SK-N-SH (cell line): ENCODE results near the gene DYNC1LI2. TPM values are rescaled to one million over a fixed set of nuclear protein-coding genes. Genes with fewer than 3 reads are reported as not detected.

Experiments used
- CTCF ChIA-PET: fragments of 300-600, 350-600 bp; formaldehyde crosslinking; extraction: SDS; loops from one replicate; lab custom pipeline; 2021; lab: Yijun Ruan, JAX
- POLR2A ChIA-PET: fragments of 350-600 bp; sonication (Branson Sonifier 250); formaldehyde crosslinking; extraction: SDS; loops from one replicate; lab custom pipeline; 2020; ENCODE audit warnings: antibody characterized with exemption, inconsistent platforms; lab: Yijun Ruan, JAX
- DNase-seq: peaks from one replicate; pipeline ENCODE4 v3.0.0; 2012
- H2AFZ ChIP-seq: fragments of 200-600 bp; sonication (generic); 2 replicates; pipeline ENCODE4 v1.8.1; 2016; ENCODE audit warnings: antibody characterized with exemption, mild to moderate bottlenecking, low read depth
- H3F3A ChIP-seq: fragments of 200-600 bp; sonication (generic); replicated peaks from 2 replicates; pipeline ENCODE3; 2016; ENCODE audit warnings: antibody characterized with exemption, mild to moderate bottlenecking; ENCODE audit not compliant: insufficient read depth
- H3K27ac ChIP-seq, 2 experiments: fragments of 200-500 bp in 1 of 2; fragments of 200-600 bp in 1 of 2; sonication (Bioruptor generic) in 1 of 2; sonication (generic), shearing (Covaris generic) in 1 of 2; 2 replicates each; pipeline versions ENCODE4 v1.5.1 to v1.6.1; 2014 to 2016; ENCODE audit warnings: low read depth in 2 of 2, inconsistent platforms in 1 of 2, low read length in 1 of 2, mild to moderate bottlenecking in 1 of 2, mixed read lengths in 1 of 2
- H3K27me3 ChIP-seq: fragments of 200-600 bp; sonication (generic), shearing (Covaris generic); 2 replicates; pipeline ENCODE4 v1.6.1; 2016; ENCODE audit warnings: mixed run types; ENCODE audit not compliant: insufficient read depth
- H3K36me3 ChIP-seq, 2 experiments: fragments of 200-500 bp in 1 of 2; fragments of 200-600 bp in 1 of 2; sonication (Bioruptor generic) in 1 of 2; sonication (generic) in 1 of 2; replicated peaks in 1 of 2; 2 replicates each; pipeline versions ENCODE3 to v1.5.1; 2014 to 2016; ENCODE audit warnings: low read length in 1 of 2, mild to moderate bottlenecking in 1 of 2; ENCODE audit not compliant: insufficient read depth in 2 of 2, control insufficient read depth in 1 of 2
- H3K4me1 ChIP-seq, 2 experiments: fragments of 200-500 bp in 1 of 2; fragments of 200-600 bp in 1 of 2; sonication (Bioruptor generic) in 1 of 2; sonication (generic), shearing (Covaris generic) in 1 of 2; 2 replicates each; pipeline versions ENCODE4 v1.5.1 to v1.6.1; 2014 to 2016; ENCODE audit warnings: low read depth in 1 of 2, low read length in 1 of 2, mixed run types in 1 of 2; ENCODE audit not compliant: insufficient read depth in 2 of 2, control insufficient read depth in 1 of 2
- H3K4me2 ChIP-seq: fragments of 200-600 bp; sonication (generic), shearing (Covaris generic); 2 replicates; pipeline ENCODE4 v1.6.1; 2017; ENCODE audit warnings: mixed run types
- H3K4me3 ChIP-seq, 2 experiments: fragments of 200-500 bp in 1 of 2; fragments of 200-600 bp in 1 of 2; sonication (Bioruptor generic) in 1 of 2; sonication (generic), shearing (Covaris generic) in 1 of 2; 2 replicates each; pipeline versions ENCODE4 v1.5.1 to v1.8.1; 2014 to 2016; ENCODE audit warnings: low read depth in 2 of 2, inconsistent platforms in 1 of 2, low read length in 1 of 2, mild to moderate bottlenecking in 1 of 2, mixed read lengths in 1 of 2, moderate library complexity in 1 of 2
- H3K79me2 ChIP-seq: fragments of 200-600 bp; sonication (generic); 2 replicates; pipeline ENCODE4 v1.8.1; 2017; ENCODE audit warnings: mild to moderate bottlenecking; ENCODE audit not compliant: insufficient read depth
- H3K9ac ChIP-seq: fragments of 200-600 bp; sonication (generic); 2 replicates; pipeline ENCODE4 v1.6.1; 2017; ENCODE audit warnings: mixed run types
- H3K9me2 ChIP-seq: fragments of 200-600 bp; sonication (generic); 2 replicates; pipeline ENCODE4 v1.6.1; 2017; ENCODE audit warnings: mixed run types
- H3K9me3 ChIP-seq: fragments of 200-600 bp; sonication (generic); 2 replicates; pipeline ENCODE4 v1.6.1; 2017; ENCODE audit warnings: mixed run types, mild to moderate bottlenecking, moderate library complexity
- H4K20me1 ChIP-seq: fragments of 200-600 bp; sonication (generic); 2 replicates; pipeline ENCODE4 v1.6.1; 2017; ENCODE audit warnings: mild to moderate bottlenecking, mixed run types; ENCODE audit not compliant: insufficient read depth
- ELF1 ChIP-seq: IDR thresholded peaks from 2 replicates; pipeline ENCODE4 v1.4.0; 2012
- IRF3 ChIP-seq: fragments of 150-350 bp; IDR thresholded peaks from 2 replicates; pipeline ENCODE4 v1.6.1; 2016; ENCODE audit warnings: mild to moderate bottlenecking, low read depth, low read length
- MAX ChIP-seq: IDR thresholded peaks from 2 replicates; pipeline ENCODE4 v1.4.0; 2012; ENCODE audit warnings: low read depth
- POLR2AphosphoS5 ChIP-seq: IDR thresholded peaks from 2 replicates; pipeline ENCODE4 v1.6.1; 2012; ENCODE audit warnings: low read depth, low read length
- RCOR1 ChIP-seq: fragments of 150-350 bp; IDR thresholded peaks from 2 replicates; pipeline ENCODE4 v1.6.1; 2017; ENCODE audit warnings: antibody characterized with exemption, low read length
- RXRA ChIP-seq: IDR thresholded peaks from 2 replicates; pipeline ENCODE4 v1.4.0; 2012; ENCODE audit warnings: low read depth, mild to moderate bottlenecking, borderline replicate concordance
- TCF12 ChIP-seq: IDR thresholded peaks from 2 replicates; pipeline ENCODE4 v1.4.0; 2012
- USF1 ChIP-seq: IDR thresholded peaks from 2 replicates; pipeline ENCODE4 v1.4.0; 2012; ENCODE audit warnings: low read depth, borderline replicate concordance
- USF2 ChIP-seq: fragments of 150-350 bp; IDR thresholded peaks from 2 replicates; pipeline ENCODE4 v1.6.1; 2017; ENCODE audit warnings: antibody characterized with exemption, low read length, low read depth, borderline replicate concordance
- WGBS: methylation state at CpG from one replicate; pipeline ENCODE4 v1.1.6; 2017; ENCODE audit warnings: low lambda C conversion rate; 5-methylcytosine and 5-hydroxymethylcytosine counted together
- polyA plus RNA-seq, 3 experiments: library from polyadenylated mRNA; depleted of rRNA; stranded (reverse); fragments of >200 nt; gene quantifications; 2 replicates each; pipeline ENCODE4 v1.2.3, GENCODE V29; 2012

Gene DYNC1LI2
- polyA plus RNA-seq, 1 of the 3 experiments (the other 2 are of a cell fraction): 33.1 TPM

- CTCF ChIA-PET: interaction anchor here (1.1 to 3.7 kb wide), 7 partner anchors 33 to 177 kb away, joined by 4 to 29 read pairs (median 6); no protein-coding TSS in a partner anchor
- H3K9ac ChIP-seq: peak overlapping the region; percentile 79; the same call in 1 of the 2 replicates
Observed at GRCh38 chr16:66695471-66695934, 55.9 kb downstream of the DYNC1LI2 start.

GRCh38 chr16:66693149-66693548 lies 58.3 kb downstream of the DYNC1LI2 start:
- Histone ChIP-seq H3K36me3 (no peaks in the 10 kb centered on the region), H3K4me2 (no peak overlapping the region), H3F3A (no peaks in the 10 kb centered on the region), H3K79me2 (peaks cover 63% of the 10 kb centered on the region), H3K27me3 (no peaks in the 10 kb centered on the region)
- 95% methylated on average over 4 of the region's 4 CpGs for WGBS
- TF ChIP-seq MAX: no peak
- TF ChIP-seq TCF12: no peak
- no peak for TF ChIP-seq ELF1
- TF ChIP-seq RXRA: no peak
- TF ChIP-seq USF1: no peak
- TF ChIP-seq RCOR1: no peak
- TF ChIP-seq POLR2AphosphoS5: no peak
- no peak for TF ChIP-seq USF2
- TF ChIP-seq, all 33 proteins: peak for 0
- H3K4me1 ChIP-seq: peaks cover 6 to 9% of the 10 kb centered on the region in 2 experiments; a peak in 2 of 4 replicates
- no peaks in the 10 kb centered on the region for H3K9me2 ChIP-seq
- no peak for DNase-seq
- H3K9ac ChIP-seq: no peak overlapping the region
- no peak overlapping the region for H2AFZ ChIP-seq
- H3K27ac ChIP-seq: no peak overlapping the region
- no peaks in the 10 kb centered on the region for H3K9me3 ChIP-seq
- ChIA-PET CTCF (interaction anchor here (1.0 to 1.5 kb wide), 4 partner anchors 30 to 49 kb away, joined by 3 to 5 read pairs (median 4); no protein-coding TSS in a partner anchor), POLR2A (no interaction called here)
- H3K4me3 ChIP-seq: no peak overlapping the region
- no peaks in the 10 kb centered on the region for H4K20me1 ChIP-seq

More at GRCh38 chr16:66695471-66695934, 55.9 kb downstream of the DYNC1LI2 start:
- H3F3A ChIP-seq: no peaks in the 10 kb centered on the region
- H4K20me1 ChIP-seq: no peaks in the 10 kb centered on the region
- POLR2A ChIA-PET: interaction anchor here (1.6 kb wide), 1 partner anchor 32 kb away, joined by 4 read pairs; no protein-coding TSS in a partner anchor
- H3K79me2 ChIP-seq: peaks cover 55% of the 10 kb centered on the region
- H3K4me1 ChIP-seq: peaks cover 6 to 9% of the 10 kb centered on the region in 2 experiments; a peak in 2 of 4 replicates
- no peaks in the 10 kb centered on the region for H3K9me3 ChIP-seq
- no peaks in the 10 kb centered on the region for H3K27me3 ChIP-seq
- no peak overlapping the region for H2AFZ ChIP-seq
- H3K9me2 ChIP-seq: no peaks in the 10 kb centered on the region
- H3K4me2 ChIP-seq: peak overlapping the region; percentile 99
- H3K36me3 ChIP-seq: no peaks in the 10 kb centered on the region
- peak overlapping the region; percentile 58 to 85 for H3K4me3 ChIP-seq
- no peak for DNase-seq
- no peak overlapping the region for H3K27ac ChIP-seq
- TF ChIP-seq IRF3: no peak
- WGBS: 82% methylated on average over 8 of the region's 8 CpGs
